Stimulated activated CD8-positive, alpha-beta memory T cell treated with anti-CD3 and anti-CD28 coated beads, Interleukin-15, amount 100 ng/mL, for 4 hours (primary cell): ENCODE measurements around the gene ZNF664.

ENCODE experiments used
- DNase-seq, 2 donors: peaks; one replicate each; pipeline ENCODE4 v3.0.0-alpha.2; 2020; ENCODE audit warnings: low read depth in 2 of 2

The ZNF664 gene

GRCh38 chr12:124009781-124010180, 36.8 kb downstream of the ZNF664 start:
- DNase-seq: no peak

GRCh38 chr12:124010687-124011086, 37.7 kb downstream of the ZNF664 start:
- no peak for DNase-seq

GRCh38 chr12:124011435-124012115, 38.6 kb downstream of the ZNF664 start:
- no peak for DNase-seq

GRCh38 chr12:124013073-124013472, 40.1 kb downstream of the ZNF664 start:
- no peak for DNase-seq

GRCh38 chr12:124015494-124016461, 42.8 kb downstream of the ZNF664 start:
- no peak for DNase-seq

- DNase-seq: no peak
Observed at GRCh38 chr12:124017064-124017463, 44.0 kb downstream of the ZNF664 start.

GRCh38 chr12:124018539-124018938, 45.5 kb downstream of the ZNF664 start:
- DNase-seq: no peak

- DNase-seq: no peak
Observed at GRCh38 chr12:124019115-124019514, 46.1 kb downstream of the ZNF664 start.

GRCh38 chr12:124020514-124020949, 47.5 kb downstream of the ZNF664 start:
- DNase-seq: no peak

- no peak for DNase-seq
Observed at GRCh38 chr12:124021007-124021406, 48.0 kb downstream of the ZNF664 start.

- DNase-seq: no peak
Observed at GRCh38 chr12:124022161-124022560, 49.1 kb downstream of the ZNF664 start.

GRCh38 chr12:124024263-124024678, 51.3 kb downstream of the ZNF664 start:
- no peak for DNase-seq

GRCh38 chr12:124024776-124025175, 51.8 kb downstream of the ZNF664 start:
- DNase-seq: no peak

- no peak for DNase-seq
Observed at GRCh38 chr12:124025661-124026060, 52.6 kb downstream of the ZNF664 start.

GRCh38 chr12:124026755-124027745, 54.0 kb downstream of the ZNF664 start:
- no peak for DNase-seq

GRCh38 chr12:124027753-124028554, 54.9 kb downstream of the ZNF664 start:
- no peak for DNase-seq

- DNase-seq: no peak
Observed at GRCh38 chr12:124028555-124028925, 55.5 kb downstream of the ZNF664 start.

- no peak for DNase-seq
Observed at GRCh38 chr12:124030008-124030407, 57.0 kb downstream of the ZNF664 start.

- DNase-seq: no peak
Observed at GRCh38 chr12:124030510-124030909, 57.5 kb downstream of the ZNF664 start.

GRCh38 chr12:124031058-124031457, 58.0 kb downstream of the ZNF664 start:
- DNase-seq: no peak
